CD14-positive monocyte (primary cell): Measurements from ENCODE around the gene TMEM179. TPM values are rescaled to one million over a fixed set of nuclear protein-coding genes. Genes with fewer than 3 reads are reported as not detected.

Source experiments
- DNase-seq, 3 donors: peaks; one replicate each; pipeline ENCODE4 v3.0.0-alpha.2; 2011 to 2022
- H2AFZ ChIP-seq: 2 replicates; pipeline ENCODE4 v1.6.0; 2012; ENCODE audit warnings: mild to moderate bottlenecking, low read depth, low read length, inconsistent platforms; ENCODE audit not compliant: insufficient read depth, poor library complexity, severe bottlenecking
- H3K27ac ChIP-seq, 2 donors: 1 replicate in 1 of 2; 2 replicates in 1 of 2; pipeline ENCODE4 v1.5.1; 2012 to 2013; ENCODE audit warnings: low read length in 2 of 2, control low read depth in 1 of 2, inconsistent platforms in 1 of 2, low read depth in 1 of 2, mild to moderate bottlenecking in 1 of 2
- H3K27me3 ChIP-seq, 2 donors: one replicate each; pipeline versions ENCODE4 v1.6.0 to v1.6.1; 2011 to 2013; ENCODE audit warnings: low read length in 2 of 2; ENCODE audit not compliant: control insufficient read depth in 2 of 2, insufficient read depth in 2 of 2
- H3K36me3 ChIP-seq, 2 donors: replicated peaks in 1 of 2; 1 replicate in 1 of 2; 2 replicates in 1 of 2; pipeline versions ENCODE4 v1.5.1 to v1.6.1; 2012 to 2013; ENCODE audit warnings: low read length in 2 of 2, control low read depth in 1 of 2, inconsistent platforms in 1 of 2, mild to moderate bottlenecking in 1 of 2; ENCODE audit not compliant: insufficient read depth in 2 of 2, control insufficient read depth in 1 of 2
- H3K4me1 ChIP-seq, 2 donors: 1 replicate in 1 of 2; 2 replicates in 1 of 2; pipeline versions ENCODE4 v1.5.1 to v1.6.1; 2012 to 2013; ENCODE audit warnings: low read length in 2 of 2, control low read depth in 1 of 2, inconsistent platforms in 1 of 2, mild to moderate bottlenecking in 1 of 2, moderate library complexity in 1 of 2; ENCODE audit not compliant: insufficient read depth in 2 of 2, control insufficient read depth in 1 of 2
- H3K4me2 ChIP-seq: replicated peaks from 2 replicates; pipeline ENCODE3; 2012; ENCODE audit warnings: low read length, moderate library complexity, mild to moderate bottlenecking; ENCODE audit not compliant: poor library complexity, severe bottlenecking; ENCODE audit errors: extremely low read depth
- H3K4me3 ChIP-seq, 3 experiments: fragments of 200-600 bp in 1 of 3; sonication (generic) in 1 of 3; replicated peaks in 1 of 3; 1 replicate in 2 of 3; 2 replicates in 1 of 3; pipeline ENCODE4 v1.5.1; 2011 to 2013; ENCODE audit warnings: low read length in 3 of 3, mild to moderate bottlenecking in 3 of 3, control low read depth in 2 of 3, low read depth in 2 of 3, inconsistent platforms in 1 of 3, moderate library complexity in 1 of 3
- H3K79me2 ChIP-seq: 2 replicates; pipeline ENCODE4 v1.6.0; 2012; ENCODE audit warnings: mild to moderate bottlenecking, control low read depth, inconsistent platforms, low read length, moderate library complexity; ENCODE audit not compliant: insufficient read depth
- H3K9ac ChIP-seq: 2 replicates; pipeline ENCODE4 v1.6.0; 2017; ENCODE audit warnings: low read length, mild to moderate bottlenecking; ENCODE audit not compliant: insufficient read depth, poor library complexity, severe bottlenecking
- H3K9me3 ChIP-seq, 2 donors: replicated peaks in 1 of 2; 1 replicate in 1 of 2; 2 replicates in 1 of 2; pipeline versions ENCODE4 v1.5.1 to v1.6.1; 2012 to 2013; ENCODE audit warnings: low read length in 2 of 2, control low read depth in 1 of 2; ENCODE audit not compliant: control insufficient read depth in 1 of 2, insufficient read depth in 1 of 2
- H4K20me1 ChIP-seq: 2 replicates; pipeline ENCODE4 v1.6.0; 2012; ENCODE audit warnings: mild to moderate bottlenecking, low read length, control low read depth, moderate library complexity; ENCODE audit not compliant: insufficient read depth
- H3K27ac Mint-ChIP-seq, 7 donors: one replicate each; pipeline ENCODE4 v1.8.0; 2020; ENCODE audit warnings: mild to moderate bottlenecking in 7 of 7, mixed read lengths in 7 of 7, moderate library complexity in 6 of 7, inconsistent platforms in 2 of 7
- H3K27me3 Mint-ChIP-seq, 3 donors: one replicate each; pipeline ENCODE4 v1.8.0; 2021 to 2022; ENCODE audit warnings: low read depth in 3 of 3, mild to moderate bottlenecking in 3 of 3, mixed read lengths in 3 of 3, moderate library complexity in 3 of 3, inconsistent platforms in 1 of 3
- H3K36me3 Mint-ChIP-seq, 2 donors: one replicate each; pipeline ENCODE4 v1.8.0; 2020; ENCODE audit warnings: mixed read lengths in 2 of 2, inconsistent platforms in 1 of 2, mild to moderate bottlenecking in 1 of 2
- H3K4me1 Mint-ChIP-seq: one replicate; pipeline ENCODE4 v1.8.0; 2020; ENCODE audit warnings: mild to moderate bottlenecking, mixed read lengths
- H3K4me3 Mint-ChIP-seq, 2 donors: one replicate each; pipeline ENCODE4 v1.8.0; 2020; ENCODE audit warnings: mild to moderate bottlenecking in 2 of 2, mixed read lengths in 2 of 2, moderate library complexity in 1 of 2
- H3K9me3 Mint-ChIP-seq, 7 donors: one replicate each; pipeline ENCODE4 v1.8.0; 2020 to 2022; ENCODE audit warnings: mixed read lengths in 7 of 7, mild to moderate bottlenecking in 6 of 7, moderate library complexity in 6 of 7, inconsistent platforms in 2 of 7
- WGBS: methylation state at CpG from one replicate; pipeline ENCODE4 v1.1.5; 2013; ENCODE audit warnings: missing lambda C conversion rate; ENCODE audit not compliant: insufficient coverage; 5-methylcytosine and 5-hydroxymethylcytosine counted together
- intact Hi-C, 2 donors: fragments of 100-400 bp; cut with micrococcal nuclease; formaldehyde crosslinking; loops; one replicate each; pipeline versions ENCODE4 v1.15.0 to v1.15.1; 2023
- polyA plus RNA-seq, 3 donors: library from polyadenylated mRNA; depleted of rRNA in 1 of 3; unstranded in 2 of 3; stranded (reverse) in 1 of 3; fragments of 300-500 nt in 2 of 3; fragments of >200 nt in 1 of 3; fragmentation: Illumina TruSeq in 2 of 3; gene quantifications; 1 replicate in 2 of 3; 2 replicates in 1 of 3; pipeline ENCODE4 v1.2.3, GENCODE V29; 2012 to 2021
- TF ChIP-seq, protein P1 (sequence below): fragments of 200-600 bp; IDR thresholded peaks from one replicate; pipeline ENCODE4 v1.8.0; 2022; ENCODE audit warnings: antibody characterized with exemption, mild to moderate bottlenecking

The TMEM179 gene
- polyA plus RNA-seq, 3 donors: not detected

DNA sequence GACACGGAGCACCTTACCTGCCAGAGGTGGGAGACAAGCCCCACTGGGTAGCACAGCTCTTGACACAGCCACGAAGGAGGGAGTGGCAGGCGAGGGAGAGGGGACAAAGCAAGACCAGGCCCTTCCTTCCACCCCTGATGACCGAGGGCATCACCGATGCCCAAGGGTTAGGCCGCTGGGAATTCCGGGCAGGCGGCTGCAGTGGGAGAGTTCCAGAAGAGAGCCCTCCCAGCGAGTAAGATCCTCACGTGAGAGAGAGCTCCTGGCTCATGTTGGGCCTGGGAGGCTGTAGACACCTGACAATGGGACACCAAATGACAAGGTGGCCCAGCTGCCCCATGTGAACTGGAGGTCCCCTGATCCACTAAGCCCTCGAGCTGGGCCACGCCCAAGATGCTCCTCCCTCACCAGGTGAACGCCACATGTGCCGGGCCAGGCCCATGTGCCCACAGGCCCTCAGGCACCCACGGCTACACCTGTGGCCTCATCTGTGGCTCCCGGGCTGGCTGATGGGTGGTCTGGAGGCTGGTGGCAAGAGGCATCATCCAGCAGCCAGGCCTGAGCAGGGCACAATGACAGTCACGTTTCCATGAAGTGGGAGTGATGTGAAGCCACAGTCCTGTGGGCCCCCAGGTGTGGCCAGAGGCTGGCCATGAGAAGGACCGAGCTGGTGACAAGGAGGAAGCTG lies 57.1 kb downstream of the TMEM179 start:
- Mint-ChIP-seq H3K9me3 (no peaks in the 10 kb centered on the region), H3K36me3 (no peaks in the 10 kb centered on the region), H3K4me3 (no peak overlapping the region), H3K27ac (no peak overlapping the region), H3K27me3 (peaks cover 5 to 14% (median 9%) of the 10 kb centered on the region in 3 donors), H3K4me1 (no peaks in the 10 kb centered on the region)
- Histone ChIP-seq H3K27me3 (peaks cover 0 to 3% of the 10 kb centered on the region in 2 donors), H3K4me1 (no peaks in the 10 kb centered on the region), H3K4me3 (no peak overlapping the region), H3K79me2 (no peaks in the 10 kb centered on the region), H2AFZ (no peak overlapping the region), H3K9ac (no peak overlapping the region), H3K4me2 (no peak overlapping the region), H3K9me3 (no peaks in the 10 kb centered on the region), H3K36me3 (no peaks in the 10 kb centered on the region), H3K27ac (no peak overlapping the region), H4K20me1 (no peaks in the 10 kb centered on the region)
- 89% methylated on average over 13 of the region's 18 CpGs for WGBS
- DNase-seq: no peak
- intact Hi-C loops: no loop called here
- TF ChIP-seq, protein P1, sequence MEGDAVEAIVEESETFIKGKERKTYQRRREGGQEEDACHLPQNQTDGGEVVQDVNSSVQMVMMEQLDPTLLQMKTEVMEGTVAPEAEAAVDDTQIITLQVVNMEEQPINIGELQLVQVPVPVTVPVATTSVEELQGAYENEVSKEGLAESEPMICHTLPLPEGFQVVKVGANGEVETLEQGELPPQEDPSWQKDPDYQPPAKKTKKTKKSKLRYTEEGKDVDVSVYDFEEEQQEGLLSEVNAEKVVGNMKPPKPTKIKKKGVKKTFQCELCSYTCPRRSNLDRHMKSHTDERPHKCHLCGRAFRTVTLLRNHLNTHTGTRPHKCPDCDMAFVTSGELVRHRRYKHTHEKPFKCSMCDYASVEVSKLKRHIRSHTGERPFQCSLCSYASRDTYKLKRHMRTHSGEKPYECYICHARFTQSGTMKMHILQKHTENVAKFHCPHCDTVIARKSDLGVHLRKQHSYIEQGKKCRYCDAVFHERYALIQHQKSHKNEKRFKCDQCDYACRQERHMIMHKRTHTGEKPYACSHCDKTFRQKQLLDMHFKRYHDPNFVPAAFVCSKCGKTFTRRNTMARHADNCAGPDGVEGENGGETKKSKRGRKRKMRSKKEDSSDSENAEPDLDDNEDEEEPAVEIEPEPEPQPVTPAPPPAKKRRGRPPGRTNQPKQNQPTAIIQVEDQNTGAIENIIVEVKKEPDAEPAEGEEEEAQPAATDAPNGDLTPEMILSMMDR: no peak

DNA sequence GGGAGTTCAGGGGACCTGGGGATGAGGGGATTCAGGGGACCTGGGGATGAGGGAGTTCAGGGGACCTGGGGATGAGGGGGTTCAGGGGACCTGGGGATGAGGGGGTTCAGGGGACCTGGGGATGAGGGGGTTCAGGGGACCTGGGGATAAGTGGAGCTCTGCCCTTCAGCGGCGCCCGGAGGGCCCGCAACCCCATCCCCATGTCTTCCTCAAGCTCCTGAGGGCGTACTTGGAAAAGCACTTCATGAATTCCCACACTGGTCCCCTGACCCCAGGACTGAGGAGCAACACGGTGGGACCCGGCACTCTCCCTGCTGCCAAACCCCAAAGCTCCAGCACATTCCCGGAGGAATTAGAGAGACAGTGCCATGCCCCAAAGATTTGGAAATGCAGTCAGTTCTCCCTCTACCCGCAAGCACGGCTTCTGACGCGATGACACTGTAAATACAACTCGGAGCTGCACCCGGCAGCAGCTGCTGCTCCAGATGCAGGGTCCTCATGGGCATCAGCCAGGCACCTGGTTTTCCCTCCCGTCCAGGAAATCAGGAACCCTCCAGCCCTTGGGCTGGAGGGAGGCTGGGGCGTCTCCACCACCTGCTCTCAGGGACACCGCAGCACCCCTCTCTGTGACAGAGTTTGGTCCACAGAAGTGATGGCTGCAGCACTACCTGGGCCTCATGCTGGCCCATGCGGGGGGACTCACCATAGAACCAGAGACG lies 57.8 kb downstream of the TMEM179 start:
- Mint-ChIP-seq H3K36me3 (no peaks in the 10 kb centered on the region), H3K4me3 (no peak overlapping the region), H3K4me1 (no peaks in the 10 kb centered on the region), H3K27me3 (peaks cover 5 to 16% (median 11%) of the 10 kb centered on the region in 3 donors), H3K9me3 (no peaks in the 10 kb centered on the region), H3K27ac (no peak overlapping the region)
- no peak for DNase-seq
- Histone ChIP-seq H3K36me3 (no peaks in the 10 kb centered on the region), H3K4me1 (no peaks in the 10 kb centered on the region), H4K20me1 (no peaks in the 10 kb centered on the region), H3K9me3 (no peaks in the 10 kb centered on the region), H3K27ac (no peak overlapping the region), H3K79me2 (no peaks in the 10 kb centered on the region), H3K4me2 (no peak overlapping the region), H3K9ac (no peak overlapping the region), H3K27me3 (peaks cover 0 to 3% of the 10 kb centered on the region in 2 donors), H2AFZ (no peak overlapping the region), H3K4me3 (no peak overlapping the region)
- TF ChIP-seq, protein P1: no peak
- intact Hi-C loops: no loop called here
- WGBS: 80% methylated on average over 19 of the region's 19 CpGs
